ENCODE data around the gene SH3RF3. TPM values are rescaled to one million over a fixed set of nuclear protein-coding genes. Genes with fewer than 3 reads are reported as not detected.

The SH3RF3 gene
- total and polyA plus RNA-seq, 10 of the 15 experiments (the other 5 are each of a cell fraction or from before 2014, with no cell fraction given), result 0.08 to 8.8 (median 2.3) TPM

- TF ChIP-seq E4F1 (IDR thresholded peaks at IDR 0.05; ENCODE audit: borderline replicate concordance, partially characterized antibody), result no peak
Measured at GRCh38 chr2:109340381-109340780, 211.4 kb downstream of the SH3RF3 start (continued).

GRCh38 chr2:109341355-109342255 is 212.6 kb downstream of the SH3RF3 start:
- Histone ChIP-seq H3K27me3 (replicated peaks in 1 of 2; ENCODE audit: control insufficient read depth in 2 of 2, insufficient read depth in 2 of 2, low read length in 1 of 2) (no peaks in the 10 kb centered on the region), H3K36me3 (ENCODE audit: control insufficient read depth in 2 of 2, insufficient read depth in 2 of 2, low read length in 1 of 2) (no peaks in the 10 kb centered on the region), H3K9me3 (replicated peaks; ENCODE audit: control insufficient read depth, insufficient read depth, low read length) (no peaks in the 10 kb centered on the region), H3K4me1 (ENCODE audit: control insufficient read depth, insufficient read depth, low read length) (no peaks in the 10 kb centered on the region), H3K9ac (ENCODE audit: control insufficient read depth, insufficient read depth, low read length) (no peak overlapping the region), H3K79me2 (ENCODE audit: control insufficient read depth, insufficient read depth, low read length) (no peaks in the 10 kb centered on the region), H3K4me3 (no peak overlapping the region), H3K27ac (ENCODE audit: control insufficient read depth, insufficient read depth) (no peak overlapping the region), H3K4me2 (ENCODE audit: control insufficient read depth, insufficient read depth) (no peak overlapping the region), H4K20me1 (ENCODE audit: control insufficient read depth, insufficient read depth) (no peaks in the 10 kb centered on the region), H2AFZ (ENCODE audit: control insufficient read depth, low read depth, low read length) (no peak overlapping the region)
- intact Hi-C loops (cut with micrococcal nuclease; ENCODE audit: unreplicated experiment), result loop anchor here (2.0 kb wide), 1 partner anchor 57 kb away; no protein-coding TSS in a partner anchor
- in situ Hi-C loops (cut with MboI), result no loop called here
- ChIA-PET SMC1A (ENCODE audit: uncharacterized antibody, unreplicated experiment) (interaction anchor here (1.0 kb wide), 1 partner anchor 410 kb away, joined by 3 read pairs; no protein-coding TSS in a partner anchor), RAD21 (ENCODE audit: unreplicated experiment) (no interaction called here), CTCF (interaction anchor here (0.7 to 1.5 kb wide), 2 partner anchors 23 to 80 kb away, joined by 3 read pairs; no protein-coding TSS in a partner anchor), POLR2A (no interaction called here)
- 36% methylated on average over 7 of the region's 7 CpGs for WGBS (ENCODE audit: insufficient coverage, insufficient replicate concordance, low lambda C conversion rate, missing lambda C conversion rate)
- DNase-seq (ENCODE audit: low read depth, low spot score) (no peak), FAIRE-seq (no peak), ATAC-seq (peak; percentile 47)
- BruUV-seq (replicated peaks), result no TSS peak
- no peak for TF ChIP-seq POU2F2 (IDR thresholded peaks at IDR 0.05; ENCODE audit: borderline replicate concordance, low read depth, low read length)
- no peak for TF ChIP-seq MYB (IDR thresholded peaks at IDR 0.05; ENCODE audit: borderline replicate concordance, low read depth, low read length)
- no peak for TF ChIP-seq BRCA1 (IDR thresholded peaks at IDR 0.05; ENCODE audit: low read depth, low read length)
- no peak for TF ChIP-seq BHLHE40 (IDR thresholded peaks at IDR 0.05; ENCODE audit: borderline replicate concordance in 1 of 2, low read depth in 2 of 2, low read length in 1 of 2)
- TF ChIP-seq ZNF687 (IDR thresholded peaks at IDR 0.05), result no peak
- TF ChIP-seq ESRRA (IDR thresholded peaks at IDR 0.05; ENCODE audit: low read length), result no peak
- no peak for TF ChIP-seq SMAD1 (IDR thresholded peaks at IDR 0.05; ENCODE audit: low read depth, partially characterized antibody)
- no peak for TF ChIP-seq GATAD2B (conservative IDR thresholded peaks at IDR 0.05; ENCODE audit: low read depth)
- no peak for TF ChIP-seq TCF3 (IDR thresholded peaks at IDR 0.05; ENCODE audit: borderline replicate concordance, insufficient read depth, low read depth, low read length)
- no peak for TF ChIP-seq E2F4 (IDR thresholded peaks at IDR 0.05; ENCODE audit: low read depth, low read length)
- TF ChIP-seq SMC3 (IDR thresholded peaks at IDR 0.05; ENCODE audit: borderline replicate concordance, low read length), result no peak
- no peak for TF ChIP-seq CHD1 (IDR thresholded peaks at IDR 0.05; ENCODE audit: low read depth, low read length)

Measured in GM12878 (cell line).